Central memory CD8-positive, alpha-beta T cell (primary cell): Measurements from ENCODE around the gene DOCK2.

ENCODE experiments used
- ATAC-seq: fragments of 150-1000 bp; cut with Tn5 transposase; replicated peaks from 2 replicates; pipeline ENCODE4 v1.10.0; 2022; ENCODE audit warnings: mild to moderate bottlenecking, moderate FRiP score, moderate number of reproducible peaks; ENCODE audit not compliant: poor library complexity, severe bottlenecking; ENCODE audit errors: extremely low read depth
- DNase-seq, 2 donors: peaks; one replicate each; pipeline ENCODE4 v3.0.0; 2021; ENCODE audit warnings: low spot score in 2 of 2
- H3K27ac Mint-ChIP-seq: one replicate; pipeline ENCODE4 v1.8.0; 2022; ENCODE audit warnings: low read depth, mild to moderate bottlenecking, moderate library complexity, mixed read lengths
- H3K27me3 Mint-ChIP-seq: one replicate; pipeline ENCODE4 v1.8.0; 2022; ENCODE audit warnings: mixed read lengths
- H3K36me3 Mint-ChIP-seq: one replicate; pipeline ENCODE4 v1.8.0; 2022; ENCODE audit warnings: mild to moderate bottlenecking, moderate library complexity, mixed read lengths; ENCODE audit not compliant: insufficient read depth
- H3K4me1 Mint-ChIP-seq: one replicate; pipeline ENCODE4 v1.8.0; 2022; ENCODE audit warnings: mixed read lengths
- H3K4me3 Mint-ChIP-seq: one replicate; pipeline ENCODE4 v1.8.0; 2022; ENCODE audit warnings: mild to moderate bottlenecking, moderate library complexity, mixed read lengths
- H3K9me3 Mint-ChIP-seq: one replicate; pipeline ENCODE4 v1.8.0; 2022; ENCODE audit warnings: mixed read lengths

DOCK2 gene

GRCh38 chr5:169626779-169627178 is 10.3 kb upstream of the DOCK2 start:
- no peaks in the 10 kb centered on the region for H3K27me3 Mint-ChIP-seq
- ATAC-seq (no peak), DNase-seq (no peak)
- no peak overlapping the region for H3K27ac Mint-ChIP-seq
- no peaks in the 10 kb centered on the region for H3K36me3 Mint-ChIP-seq
- no peaks in the 10 kb centered on the region for H3K9me3 Mint-ChIP-seq
- peaks cover 6% of the 10 kb centered on the region for H3K4me1 Mint-ChIP-seq
- H3K4me3 Mint-ChIP-seq: no peak overlapping the region

DNA sequence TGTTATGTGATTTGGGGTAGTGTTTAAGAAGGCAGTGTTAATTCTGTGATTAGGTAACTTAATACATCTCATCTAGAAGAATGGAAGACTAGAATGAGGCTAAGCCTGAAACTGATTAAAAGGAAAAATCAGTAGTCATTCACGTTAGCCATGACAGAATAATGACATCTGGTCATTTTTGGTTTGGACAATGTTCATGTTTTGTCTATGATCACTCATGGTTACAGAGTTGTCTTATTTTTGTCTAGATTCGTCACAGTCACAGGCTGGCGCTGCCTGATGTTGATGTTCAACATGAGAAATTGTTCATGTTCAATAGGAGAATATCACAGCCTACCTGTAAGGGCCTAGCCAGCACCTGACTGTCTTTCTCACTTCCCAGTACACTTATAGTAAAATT is 9.5 kb upstream of the DOCK2 start:
- Mint-ChIP-seq H3K4me3 (no peak overlapping the region), H3K4me1 (peaks cover 6% of the 10 kb centered on the region), H3K27me3 (no peaks in the 10 kb centered on the region), H3K36me3 (no peaks in the 10 kb centered on the region), H3K9me3 (no peaks in the 10 kb centered on the region), H3K27ac (no peak overlapping the region)
- DNase-seq (no peak), ATAC-seq (no peak)

- Mint-ChIP-seq H3K9me3 (no peaks in the 10 kb centered on the region), H3K36me3 (no peaks in the 10 kb centered on the region), H3K4me1 (peaks cover 6% of the 10 kb centered on the region), H3K4me3 (no peak overlapping the region), H3K27me3 (no peaks in the 10 kb centered on the region), H3K27ac (no peak overlapping the region)
- DNase-seq: no peak
- ATAC-seq: no peak
Observed at GRCh38 chr5:169628892-169629291, 8.2 kb upstream of the DOCK2 start.

- no peaks in the 10 kb centered on the region for H3K36me3 Mint-ChIP-seq
- H3K9me3 Mint-ChIP-seq: no peaks in the 10 kb centered on the region
- H3K4me1 Mint-ChIP-seq: peaks cover 6% of the 10 kb centered on the region
- ATAC-seq (no peak), DNase-seq (no peak)
- H3K27ac Mint-ChIP-seq: no peak overlapping the region
- no peak overlapping the region for H3K4me3 Mint-ChIP-seq
- H3K27me3 Mint-ChIP-seq: no peaks in the 10 kb centered on the region
Observed at GRCh38 chr5:169629847-169630548, 7.1 kb upstream of the DOCK2 start.

- no peaks in the 10 kb centered on the region for H3K36me3 Mint-ChIP-seq
- no peak for DNase-seq
- H3K9me3 Mint-ChIP-seq: no peaks in the 10 kb centered on the region
- H3K4me3 Mint-ChIP-seq: no peak overlapping the region
- H3K27ac Mint-ChIP-seq: no peak overlapping the region
- H3K4me1 Mint-ChIP-seq: peaks cover 6% of the 10 kb centered on the region
- no peak for ATAC-seq
- no peaks in the 10 kb centered on the region for H3K27me3 Mint-ChIP-seq
Observed at GRCh38 chr5:169631360-169631759, 5.7 kb upstream of the DOCK2 start.

GRCh38 chr5:169632946-169633345 is 4.1 kb upstream of the DOCK2 start:
- no peak for DNase-seq
- peaks cover 4% of the 10 kb centered on the region for H3K36me3 Mint-ChIP-seq
- no peak overlapping the region for H3K27ac Mint-ChIP-seq
- peaks cover 16% of the 10 kb centered on the region for H3K4me1 Mint-ChIP-seq
- H3K27me3 Mint-ChIP-seq: no peaks in the 10 kb centered on the region
- H3K9me3 Mint-ChIP-seq: no peaks in the 10 kb centered on the region
- H3K4me3 Mint-ChIP-seq: no peak overlapping the region
- no peak for ATAC-seq

GRCh38 chr5:169634606-169635005 is 2.5 kb upstream of the DOCK2 start:
- Mint-ChIP-seq H3K27me3 (no peaks in the 10 kb centered on the region), H3K36me3 (peaks cover 8% of the 10 kb centered on the region), H3K4me1 (peaks cover 33% of the 10 kb centered on the region), H3K9me3 (no peaks in the 10 kb centered on the region), H3K4me3 (no peak overlapping the region), H3K27ac (no peak overlapping the region)
- no peak for ATAC-seq
- no peak for DNase-seq

- DNase-seq (no peak), ATAC-seq (no peak)
- peaks cover 41% of the 10 kb centered on the region for H3K4me1 Mint-ChIP-seq
- peaks cover 11% of the 10 kb centered on the region for H3K36me3 Mint-ChIP-seq
- H3K4me3 Mint-ChIP-seq: peak overlapping the region; percentile 98
- H3K27ac Mint-ChIP-seq: no peak overlapping the region
- no peaks in the 10 kb centered on the region for H3K27me3 Mint-ChIP-seq
- no peaks in the 10 kb centered on the region for H3K9me3 Mint-ChIP-seq
Observed at GRCh38 chr5:169635936-169636335, 1.1 kb upstream of the DOCK2 start.

DNA sequence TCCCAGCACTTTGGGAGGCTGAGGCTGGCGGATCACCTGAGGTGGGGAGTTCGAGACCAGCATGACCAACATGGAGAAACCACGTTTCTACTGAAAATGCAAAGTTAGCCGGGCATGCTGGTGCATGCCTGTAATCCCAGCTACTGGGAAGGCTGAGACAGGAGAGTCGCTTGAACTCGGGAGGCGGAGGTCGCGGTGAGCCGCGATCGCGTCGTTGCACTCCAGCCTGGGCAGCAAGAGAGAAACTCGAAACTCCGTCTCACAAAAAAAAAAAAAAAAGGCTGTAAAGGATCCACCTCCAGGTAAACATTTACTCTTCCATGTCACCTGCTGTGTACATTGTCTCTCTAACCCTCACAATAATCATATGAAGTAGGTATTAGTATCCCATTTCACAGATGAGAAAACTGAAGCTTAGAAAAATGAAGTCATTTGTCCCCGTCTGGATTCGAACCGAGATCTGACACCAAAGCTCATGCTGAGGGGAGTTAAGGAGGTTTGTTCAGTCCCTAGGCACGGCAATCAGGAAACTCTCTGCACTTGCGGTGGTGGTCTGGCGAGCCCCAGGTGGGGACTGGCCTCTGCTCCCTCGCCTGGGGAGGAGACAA is 494 bp upstream of the DOCK2 start:
- H3K9me3 Mint-ChIP-seq: no peaks in the 10 kb centered on the region
- H3K4me1 Mint-ChIP-seq: peaks cover 47% of the 10 kb centered on the region
- ATAC-seq: no peak
- DNase-seq: no peak
- H3K36me3 Mint-ChIP-seq: peaks cover 12% of the 10 kb centered on the region
- H3K27ac Mint-ChIP-seq: peak overlapping the region; percentile 96
- H3K27me3 Mint-ChIP-seq: no peaks in the 10 kb centered on the region
- H3K4me3 Mint-ChIP-seq: peak overlapping the region; percentile 98

DNA sequence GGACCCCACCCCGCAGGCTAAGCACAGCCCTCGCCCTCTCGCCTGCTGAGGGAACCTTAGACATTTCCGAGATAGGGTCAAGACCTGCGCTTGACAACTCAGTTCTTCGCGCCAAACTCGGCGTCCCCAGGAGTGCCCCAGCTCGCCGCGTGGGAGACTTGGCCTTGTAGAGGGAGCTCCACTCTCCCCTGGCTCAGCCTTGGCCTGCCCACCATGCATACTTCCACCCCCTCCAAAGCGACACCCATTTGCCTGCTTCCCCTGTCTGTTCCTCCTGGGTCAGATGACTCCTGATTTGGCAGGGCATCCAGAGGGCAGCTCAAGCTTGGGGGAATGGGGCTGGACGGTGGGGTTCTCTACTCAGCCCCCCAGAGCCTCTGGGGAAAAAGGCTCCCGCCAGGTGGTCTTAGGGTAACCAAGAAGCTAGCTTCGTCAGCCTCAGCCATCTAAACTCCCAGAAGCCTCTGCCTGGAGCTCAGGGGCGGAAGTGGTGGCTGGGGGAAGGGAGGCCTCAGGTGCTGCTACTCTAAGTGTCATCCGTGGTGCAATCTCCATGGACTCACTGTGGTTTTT is 560 bp downstream of the DOCK2 start:
- Mint-ChIP-seq H3K36me3 (peaks cover 12% of the 10 kb centered on the region), H3K4me3 (peak overlapping the region; percentile 98), H3K27ac (peak overlapping the region; percentile 96), H3K4me1 (peaks cover 58% of the 10 kb centered on the region), H3K27me3 (no peaks in the 10 kb centered on the region), H3K9me3 (no peaks in the 10 kb centered on the region)
- ATAC-seq: peak; percentile 85
- peak; percentile 33 to 55 for DNase-seq

GRCh38 chr5:169641253-169641652 is 4.2 kb downstream of the DOCK2 start:
- no peak for DNase-seq
- Mint-ChIP-seq H3K27me3 (no peaks in the 10 kb centered on the region), H3K36me3 (peaks cover 12% of the 10 kb centered on the region), H3K9me3 (no peaks in the 10 kb centered on the region), H3K27ac (no peak overlapping the region), H3K4me1 (peaks cover 91% of the 10 kb centered on the region), H3K4me3 (peak overlapping the region; percentile 15)
- no peak for ATAC-seq

DNA sequence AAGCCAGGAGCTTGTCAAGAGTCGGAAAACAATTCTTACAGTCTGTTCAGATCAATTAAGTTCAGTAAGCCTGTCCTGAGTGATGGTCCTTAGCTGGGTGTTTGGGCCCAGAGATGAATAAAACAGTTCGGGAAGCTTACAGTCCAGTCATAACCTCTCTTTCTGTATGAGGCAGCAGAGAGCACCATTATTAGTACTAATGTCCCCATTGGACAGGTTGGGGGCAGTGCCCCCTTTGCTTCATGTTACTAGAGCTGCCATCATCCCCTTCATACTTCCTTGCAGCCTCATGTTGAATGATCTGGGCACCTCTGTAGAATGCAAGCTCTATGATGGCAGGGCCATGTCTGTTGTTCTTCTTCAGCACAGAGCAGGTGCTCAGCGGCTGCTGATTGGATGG is 9.8 kb downstream of the DOCK2 start:
- H3K36me3 Mint-ChIP-seq: peaks cover 6% of the 10 kb centered on the region
- H3K4me1 Mint-ChIP-seq: peaks cover 96% of the 10 kb centered on the region
- H3K27me3 Mint-ChIP-seq: no peaks in the 10 kb centered on the region
- H3K9me3 Mint-ChIP-seq: no peaks in the 10 kb centered on the region
- peak overlapping the region; percentile 42 for H3K27ac Mint-ChIP-seq
- no peak for ATAC-seq
- H3K4me3 Mint-ChIP-seq: peak overlapping the region; percentile 19
- no peak for DNase-seq

- Mint-ChIP-seq H3K4me3 (peak overlapping the region; percentile 10), H3K36me3 (peaks cover 6% of the 10 kb centered on the region), H3K27me3 (no peaks in the 10 kb centered on the region), H3K4me1 (peaks cover 95% of the 10 kb centered on the region), H3K27ac (peak overlapping the region; percentile 42), H3K9me3 (no peaks in the 10 kb centered on the region)
- DNase-seq (no peak), ATAC-seq (no peak)
Observed at GRCh38 chr5:169647566-169647965, 10.5 kb downstream of the DOCK2 start.
